Mucosa of gallbladder (tissue), 1 donor: ENCODE data around the gene TIMP2. TPM values are rescaled to one million over a fixed set of nuclear protein-coding genes. Genes with fewer than 3 reads are reported as not detected.

ENCODE experiments used
- DNase-seq: peaks from one replicate; pipeline ENCODE4 v3.0.0-alpha.2; 2020; ENCODE audit warnings: low spot score
- total RNA-seq: library from RNA; stranded (reverse); gene quantifications from one replicate; pipeline ENCODE4 v1.2.1, GENCODE V29; 2021
- donor health status: DM: no; HTN: no; CAD: no.

Gene TIMP2
- total RNA-seq, 1 donor from 2014 or later: 377 TPM

GRCh38 chr17:78817123-78817522 is 108.1 kb downstream of the TIMP2 start:
- peak; percentile 48 for DNase-seq

GRCh38 chr17:78815696-78816095 is 109.5 kb downstream of the TIMP2 start:
- no peak for DNase-seq

GRCh38 chr17:78812855-78813254 is 112.3 kb downstream of the TIMP2 start:
- DNase-seq: no peak

- DNase-seq: no peak
Measured at GRCh38 chr17:78808163-78808562, 117.0 kb downstream of the TIMP2 start.

- DNase-seq: no peak
Measured at GRCh38 chr17:78806451-78806850, 118.7 kb downstream of the TIMP2 start.

- no peak for DNase-seq
Measured at GRCh38 chr17:78805301-78805700, 119.9 kb downstream of the TIMP2 start.

- DNase-seq: no peak
Measured at GRCh38 chr17:78804777-78805176, 120.4 kb downstream of the TIMP2 start.

- DNase-seq: no peak
Measured at GRCh38 chr17:78803186-78803845, 121.9 kb downstream of the TIMP2 start.

Other genes starting within 250 kb of the TIMP2 start
- gene CYTH1, start 143.1 kb downstream of the TIMP2 start, total RNA-seq: 51.1 TPM
- 41.8 TPM for gene USP36, start 84.6 kb downstream of the TIMP2 start, total RNA-seq
- 5.2 TPM for gene CEP295NL, start 22.2 kb downstream of the TIMP2 start, total RNA-seq
- gene LGALS3BP, start 54.5 kb upstream of the TIMP2 start, total RNA-seq: 761 TPM
- gene CANT1, start 84.4 kb upstream of the TIMP2 start, total RNA-seq: 132 TPM
- gene C1QTNF1, start 98.8 kb upstream of the TIMP2 start, total RNA-seq: 45.3 TPM
- 74.8 TPM for gene ENGASE, start 149.4 kb upstream of the TIMP2 start, total RNA-seq